DOHH2 (cell line): ENCODE results near the gene PDZRN4.
"Not testable (repeated sequence)": the region's sequence is repeated elsewhere in the genome, so short reads cannot be mapped to it uniquely, and the experiment has no call there.

Experiments
- CTCF ChIP-seq: fragments of 200-600 bp; sonication (generic); IDR thresholded peaks from one replicate; pipeline ENCODE4 v1.5.1; 2014; ENCODE audit warnings: antibody characterized with exemption, mild to moderate bottlenecking, low read depth, low read length; ENCODE audit not compliant: poor library complexity, severe bottlenecking
- EZH2phosphoT487 ChIP-seq: fragments of 200-600 bp; sonication (generic); IDR thresholded peaks from 2 replicates; pipeline ENCODE4 v1.6.1; 2017; ENCODE audit warnings: borderline replicate concordance, mild to moderate bottlenecking, antibody characterized with exemption, low read length, moderate library complexity, mixed read lengths

DNA sequence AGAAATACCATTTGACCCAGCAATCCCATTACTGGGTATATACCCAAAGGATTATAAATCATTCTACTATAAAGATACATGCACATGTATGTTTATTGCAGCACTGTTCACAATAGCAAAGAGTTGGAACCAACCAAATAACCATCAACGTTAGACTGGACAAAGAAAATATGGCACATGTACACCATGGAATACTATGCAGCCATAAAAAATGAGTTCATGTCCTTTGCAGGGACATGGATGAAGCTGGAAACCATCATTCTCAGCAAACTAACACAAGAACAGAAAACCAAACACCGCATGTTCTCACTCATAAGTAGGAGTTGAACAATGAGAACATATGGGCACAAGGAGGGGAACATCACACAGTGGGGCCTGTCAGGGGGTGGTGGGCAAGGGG is 97.3 kb downstream of the PDZRN4 start:
- TF ChIP-seq CTCF, EZH2phosphoT487: not testable (repeated sequence)
